ENCODE measurements around the gene DNAJC24. TPM values are rescaled to one million over a fixed set of nuclear protein-coding genes. Genes with fewer than 3 reads are reported as not detected.

The DNAJC24 gene
- total and polyA plus RNA-seq, 10 of the 15 experiments (the other 5 are each of a cell fraction or from before 2014, with no cell fraction given), result 10.0 to 25.4 (median 13.8) TPM

GRCh38 chr11:31419669-31420068 is 50.0 kb downstream of the DNAJC24 start:
- ChIA-PET POLR2A (no interaction called here), SMC1A (ENCODE audit: uncharacterized antibody, unreplicated experiment) (interaction anchor here (0.6 kb wide), 1 partner anchor 57 kb away, joined by 4 read pairs; no protein-coding TSS in a partner anchor), RAD21 (ENCODE audit: unreplicated experiment) (no interaction called here), CTCF (no interaction called here)
- ATAC-seq (no peak), DNase-seq (ENCODE audit: low read depth, low spot score) (no peak), FAIRE-seq (no peak)
- WGBS (ENCODE audit: insufficient coverage, insufficient replicate concordance, low lambda C conversion rate, missing lambda C conversion rate), result 100% methylated on average over 1 of the region's 1 CpG
- no peak overlapping the region for H3K27ac ChIP-seq (ENCODE audit: control insufficient read depth, insufficient read depth)
- H3K27me3 ChIP-seq (replicated peaks in 1 of 2; ENCODE audit: control insufficient read depth in 2 of 2, insufficient read depth in 2 of 2, low read length in 1 of 2), result no peaks in the 10 kb centered on the region
- H3K9ac ChIP-seq (ENCODE audit: control insufficient read depth, insufficient read depth, low read length), result no peak overlapping the region
- no peaks in the 10 kb centered on the region for H3K4me1 ChIP-seq (ENCODE audit: control insufficient read depth, insufficient read depth, low read length)
- in situ Hi-C loops (cut with MboI) (no loop called here), intact Hi-C loops (cut with micrococcal nuclease; ENCODE audit: unreplicated experiment) (no loop called here)
- H3K4me3 ChIP-seq, result no peak overlapping the region
- BruUV-seq (replicated peaks), result no TSS peak
- H2AFZ ChIP-seq (ENCODE audit: control insufficient read depth, low read depth, low read length), result no peak overlapping the region
- H3K79me2 ChIP-seq (ENCODE audit: control insufficient read depth, insufficient read depth, low read length), result no peaks in the 10 kb centered on the region
- H3K9me3 ChIP-seq (replicated peaks; ENCODE audit: control insufficient read depth, insufficient read depth, low read length), result no peaks in the 10 kb centered on the region
- no peaks in the 10 kb centered on the region; a peak in 2 of 4 replicates for H3K36me3 ChIP-seq (ENCODE audit: control insufficient read depth in 2 of 2, insufficient read depth in 2 of 2, low read length in 1 of 2)
- no peak overlapping the region for H3K4me2 ChIP-seq (ENCODE audit: control insufficient read depth, insufficient read depth)
- no peaks in the 10 kb centered on the region for H4K20me1 ChIP-seq (ENCODE audit: control insufficient read depth, insufficient read depth)
- TF ChIP-seq IRF5 (IDR thresholded peaks at IDR 0.05; ENCODE audit: borderline replicate concordance) (no peak), SRF (IDR thresholded peaks at IDR 0.05; ENCODE audit: low read depth in 2 of 2, low read length in 2 of 2) (no peak), WRNIP1 (IDR thresholded peaks at IDR 0.05; ENCODE audit: borderline replicate concordance, low read depth, low read length) (no peak), KAT2A (conservative IDR thresholded peaks at IDR 0.05; ENCODE audit: control insufficient read depth, low read depth, low read length) (no peak), ZNF217 (IDR thresholded peaks at IDR 0.05) (no peak), CEBPZ (IDR thresholded peaks at IDR 0.05; ENCODE audit: low read depth, low read length) (no peak), MXI1 (IDR thresholded peaks at IDR 0.05; ENCODE audit: low read depth, low read length) (no peak)

All from GM12878 (cell line).